GM06990 (cell line): ENCODE measurements around the gene ACTN3.
"Not testable (repeated sequence)": the region's sequence is repeated elsewhere in the genome, so short reads cannot be mapped to it uniquely, and the experiment has no call there.

Source experiments
- DNase-seq: peaks from one replicate; pipeline ENCODE4 v3.0.0-alpha.2; 2011; ENCODE audit not compliant: insufficient read length; ENCODE audit errors: extremely low read depth
- H3K27me3 ChIP-seq: replicated peaks from 2 replicates; pipeline ENCODE4 v1.6.0; 2011; ENCODE audit warnings: low read length; ENCODE audit not compliant: control insufficient read depth, insufficient read depth
- H3K36me3 ChIP-seq: 2 replicates; pipeline ENCODE4 v1.5.1; 2011; ENCODE audit warnings: low read length; ENCODE audit not compliant: control insufficient read depth, insufficient read depth
- H3K4me3 ChIP-seq: replicated peaks from 2 replicates; pipeline ENCODE4 v1.5.1; 2011; ENCODE audit warnings: low read depth, mild to moderate bottlenecking, control low read depth, low read length
- CTCF ChIP-seq: IDR thresholded peaks from 2 replicates; pipeline ENCODE4 v1.5.1; 2011; ENCODE audit warnings: low read length, control low read depth, mild to moderate bottlenecking, inconsistent platforms; ENCODE audit not compliant: insufficient read depth, poor library complexity, severe bottlenecking

ACTN3 gene

GRCh38 chr11:66541892-66542291 is 4.8 kb upstream of the ACTN3 start:
- peaks cover 21% of the 10 kb centered on the region for H3K36me3 ChIP-seq

GRCh38 chr11:66542362-66542761 is 4.3 kb upstream of the ACTN3 start:
- no peak for TF ChIP-seq CTCF
- Histone ChIP-seq H3K36me3 (peaks cover 21% of the 10 kb centered on the region), H3K27me3 (no peaks in the 10 kb centered on the region), H3K4me3 (no peak overlapping the region)
- DNase-seq, result no peak

More at GRCh38 chr11:66541892-66542291, 4.8 kb upstream of the ACTN3 start:
- TF ChIP-seq CTCF, result no peak
- Histone ChIP-seq H3K27me3 (no peaks in the 10 kb centered on the region), H3K4me3 (no peak overlapping the region)
- no peak for DNase-seq

- peaks cover 21% of the 10 kb centered on the region for H3K36me3 ChIP-seq
- no peaks in the 10 kb centered on the region for H3K27me3 ChIP-seq
- TF ChIP-seq CTCF, result peak; percentile 86
- H3K4me3 ChIP-seq, result peak overlapping the region; percentile 29
- DNase-seq, result peak; percentile 85
These were observed 3.2 kb upstream of the ACTN3 start for GRCh38 chr11:66543263-66544107.

GRCh38 chr11:66544952-66545351 is 1.8 kb upstream of the ACTN3 start:
- not testable (repeated sequence) for H3K36me3 ChIP-seq, DNase-seq, H3K27me3 ChIP-seq
- peak overlapping the region; percentile 88 for H3K4me3 ChIP-seq

GRCh38 chr11:66545701-66546367 is 869 bp upstream of the ACTN3 start, which contains the start of gene ZDHHC24:
TSS of gene ZDHHC24 (minus strand) at chr11:66546048. CDS start at chr11:66546003, 45 bp downstream.
- H3K36me3 ChIP-seq, result peaks cover 8% of the 10 kb centered on the region
- DNase-seq, result peak; percentile 96
- no peaks in the 10 kb centered on the region; the same call in 1 of the 2 replicates for H3K27me3 ChIP-seq
- H3K4me3 ChIP-seq, result peak within 1 kb of the TSS; percentile 88
- no peak for TF ChIP-seq CTCF
